HG03575 (cell line): Measurements from ENCODE around the gene LY9.
"Not testable (repeated sequence)": the region's sequence is repeated elsewhere in the genome, so short reads cannot be mapped to it uniquely, and the experiment has no call there.

Experiments used
- ATAC-seq: cut with Tn5 transposase; IDR thresholded peaks from one replicate; pipeline ENCODE4 v1.9.1; 2021; ENCODE audit not compliant: unreplicated experiment, insufficient number of reproducible peaks, low FRiP score; ENCODE audit errors: extremely low read depth

LY9 gene

DNA sequence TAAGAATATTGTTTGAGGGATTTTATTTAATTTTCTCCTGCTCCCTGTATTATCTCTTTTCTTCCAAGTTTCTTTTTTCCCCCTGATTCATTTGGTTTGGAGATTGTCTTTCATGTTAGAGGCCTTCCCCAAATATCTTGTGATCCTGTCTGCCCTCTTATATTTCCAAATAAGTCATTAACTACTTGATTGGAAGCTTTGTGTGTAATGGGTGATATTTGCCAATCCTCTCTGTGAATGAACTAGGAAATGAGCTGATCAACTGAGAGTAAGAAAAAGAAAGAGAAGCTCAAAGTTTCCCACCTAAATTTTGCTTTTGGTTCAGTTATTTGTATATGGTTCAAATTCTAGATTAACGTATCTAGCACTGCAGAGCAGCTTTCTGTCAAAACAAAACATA lies 23.6 kb upstream of the LY9 start:
- no peak for ATAC-seq

DNA sequence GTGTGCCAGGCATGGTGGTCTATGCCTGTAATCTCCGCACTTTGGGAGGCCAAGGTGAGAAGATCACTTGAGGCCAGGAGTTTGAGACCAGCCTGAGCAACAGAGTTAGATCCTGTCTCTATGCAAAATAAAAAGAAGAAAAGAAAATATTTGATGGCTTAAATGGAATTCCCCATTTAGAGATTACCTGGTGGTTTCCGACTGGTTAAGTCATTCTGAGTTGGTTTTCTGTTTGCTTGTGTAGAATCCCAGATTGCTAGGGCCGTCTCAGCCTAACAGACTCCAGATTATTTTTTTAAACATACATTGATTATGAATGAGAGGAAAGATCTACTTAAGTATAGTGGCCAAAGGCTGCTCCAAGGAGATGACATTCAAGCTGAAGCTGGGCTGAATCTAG lies 22.9 kb upstream of the LY9 start:
- ATAC-seq: no peak

DNA sequence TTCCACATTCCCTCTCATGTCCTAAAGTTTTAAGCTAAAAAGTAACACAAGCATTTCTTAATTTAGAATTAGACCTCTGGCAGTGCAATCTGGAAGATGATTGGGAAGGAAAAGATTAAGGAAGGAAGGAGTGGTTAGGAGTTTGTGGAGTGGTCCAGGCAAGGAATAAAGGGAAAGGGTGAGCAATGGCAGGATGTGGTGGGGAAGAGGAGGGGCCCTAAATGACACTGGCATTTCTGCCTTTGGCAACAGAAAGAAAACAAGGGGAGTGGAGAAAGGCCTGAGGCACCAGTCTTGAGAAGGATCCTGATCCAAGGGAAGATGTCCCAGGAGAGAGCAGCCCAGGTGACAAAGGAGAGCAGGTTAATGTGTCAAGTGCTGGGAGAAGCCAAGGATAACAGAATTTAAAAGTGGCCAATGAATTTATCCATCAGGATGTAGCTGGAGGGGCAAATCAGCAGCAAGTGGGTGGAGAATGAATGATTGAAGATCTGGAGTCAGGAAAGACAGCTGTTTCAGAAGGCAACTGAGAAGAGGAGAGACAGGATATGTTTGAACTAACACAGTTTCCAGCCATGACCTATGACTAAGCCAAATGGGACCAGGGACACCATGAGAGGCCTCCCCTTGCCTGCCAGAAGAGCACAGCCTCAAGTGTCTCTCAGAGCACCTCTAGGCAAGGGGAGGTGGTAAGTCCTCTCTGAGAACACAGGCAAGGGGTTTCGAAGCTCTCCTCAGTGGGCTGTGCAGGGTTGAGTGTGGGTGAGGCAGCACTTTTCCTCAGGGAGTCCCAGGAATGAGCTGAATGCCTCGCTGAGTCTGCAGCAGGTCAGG lies 20.9 kb upstream of the LY9 start:
- no peak for ATAC-seq

DNA sequence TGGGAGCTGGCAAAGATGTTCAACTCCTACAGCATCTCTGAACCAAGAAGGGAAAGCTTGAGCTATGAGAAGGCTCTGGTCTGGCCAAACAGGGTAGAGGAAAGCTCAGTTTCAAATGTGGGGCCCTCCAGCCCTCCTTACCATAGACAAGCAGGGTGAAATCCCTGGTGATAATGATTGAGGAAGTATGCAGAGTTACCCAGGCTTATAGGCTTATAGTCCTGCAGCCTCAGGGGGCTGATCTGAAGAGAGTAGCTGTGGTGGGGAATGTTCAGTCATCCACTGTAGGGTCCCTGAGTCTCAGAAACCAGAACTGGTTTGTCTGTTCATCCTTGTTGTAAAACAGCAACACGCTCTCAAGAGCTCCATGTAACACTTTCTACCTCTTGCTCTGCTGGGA lies 19.8 kb upstream of the LY9 start:
- no peak for ATAC-seq

DNA sequence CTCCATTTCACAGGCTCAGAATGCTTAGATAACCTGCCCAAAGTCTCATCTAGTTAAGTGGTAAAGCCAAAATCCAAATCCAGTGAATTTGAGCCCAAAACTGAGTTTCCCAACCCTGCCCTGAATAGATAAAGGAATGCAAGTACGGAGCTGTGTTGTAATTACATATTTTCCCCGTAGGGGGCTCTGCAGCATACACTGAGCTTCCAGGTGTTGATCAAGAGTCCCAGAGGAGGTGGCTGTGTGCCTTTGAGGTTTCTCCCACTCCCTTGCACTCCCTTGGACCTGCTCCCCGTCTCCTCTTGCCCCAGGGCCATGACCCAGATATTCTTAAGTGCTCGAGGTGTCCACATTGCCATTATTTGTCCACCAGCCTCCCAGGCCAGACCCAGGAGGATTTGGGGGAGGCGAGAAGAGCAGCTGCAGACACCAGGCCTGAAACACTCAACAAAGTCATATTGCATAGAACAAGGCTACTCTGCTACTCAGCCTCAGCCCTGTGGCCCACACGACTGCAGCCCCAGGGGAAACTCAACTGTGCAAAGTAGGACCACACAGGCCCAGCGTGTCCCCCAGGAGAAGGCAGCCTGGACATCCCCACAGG lies 18.4 kb upstream of the LY9 start:
- ATAC-seq: no peak

DNA sequence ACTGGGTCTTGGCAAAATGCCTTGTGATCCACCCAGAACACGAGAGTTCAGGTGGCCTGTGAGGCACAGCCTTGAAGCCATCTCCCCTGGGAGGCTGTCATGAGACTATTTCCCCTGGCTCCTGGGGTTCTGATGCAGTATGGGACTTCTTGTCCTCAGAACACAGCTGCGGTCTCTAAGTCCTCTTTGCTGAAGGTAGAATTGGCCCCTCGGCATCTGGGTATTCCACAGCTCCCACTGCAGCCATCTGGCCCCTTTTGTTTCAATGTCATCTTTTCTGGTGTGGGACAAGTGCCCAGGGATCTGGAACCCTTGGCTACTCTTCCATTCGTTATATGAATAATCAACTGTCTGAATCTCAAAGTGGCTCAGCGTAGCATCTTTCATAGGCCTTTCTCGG lies 17.0 kb upstream of the LY9 start:
- no peak for ATAC-seq

DNA sequence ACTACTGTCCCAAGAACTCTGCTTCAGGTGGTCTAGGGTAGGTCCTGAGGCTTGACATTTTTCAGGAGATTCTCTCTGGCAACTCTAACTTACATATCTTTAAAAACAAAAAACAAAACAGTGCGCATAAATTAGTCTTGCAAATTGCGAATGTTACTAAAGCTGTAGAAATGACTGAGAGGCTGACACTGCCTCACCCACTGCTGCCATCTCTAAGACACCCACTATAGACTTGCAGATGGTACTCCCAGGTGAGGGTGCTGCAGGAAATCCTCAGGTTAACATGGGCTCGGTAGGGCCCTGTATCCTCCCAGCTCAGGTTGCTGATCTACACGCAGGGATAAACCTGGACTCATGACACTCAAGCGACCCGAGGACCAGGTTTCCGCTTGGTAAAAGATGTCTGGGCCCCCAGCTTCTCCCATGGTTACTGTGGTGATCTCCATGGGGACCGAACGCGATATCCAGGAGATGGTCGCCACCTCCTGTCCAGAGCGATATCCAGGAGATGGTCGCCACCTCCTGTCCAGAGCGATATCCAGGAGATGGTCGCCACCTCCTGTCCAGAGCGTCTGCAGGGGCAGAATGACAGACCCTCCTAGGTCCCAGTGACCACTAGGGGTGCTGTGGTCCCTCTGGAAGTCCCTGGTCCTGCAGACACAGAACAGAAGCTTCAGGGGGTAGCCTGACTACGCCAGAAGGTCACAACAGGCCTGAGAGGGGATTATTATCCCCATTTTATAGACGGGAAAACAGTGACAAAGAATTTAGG lies 16.2 kb upstream of the LY9 start:
- no peak for ATAC-seq

DNA sequence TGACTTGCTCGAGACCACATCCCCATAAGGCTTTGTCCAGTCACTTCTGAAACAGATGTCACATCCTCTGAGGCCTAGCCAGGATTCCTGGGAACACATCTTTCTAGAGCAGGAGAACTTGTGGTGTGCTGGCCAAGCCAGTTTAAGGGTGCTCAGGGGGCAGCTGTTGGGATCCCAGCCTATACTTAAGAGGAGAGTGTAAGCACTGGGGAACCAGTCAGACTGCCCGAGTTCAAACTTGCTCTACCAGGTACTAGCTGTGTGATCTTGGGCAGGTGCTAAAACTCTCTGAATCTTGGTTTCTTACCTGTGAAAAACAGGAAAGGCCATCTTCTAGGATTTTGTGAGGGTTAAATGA lies 15.6 kb upstream of the LY9 start:
- no peak for ATAC-seq

DNA sequence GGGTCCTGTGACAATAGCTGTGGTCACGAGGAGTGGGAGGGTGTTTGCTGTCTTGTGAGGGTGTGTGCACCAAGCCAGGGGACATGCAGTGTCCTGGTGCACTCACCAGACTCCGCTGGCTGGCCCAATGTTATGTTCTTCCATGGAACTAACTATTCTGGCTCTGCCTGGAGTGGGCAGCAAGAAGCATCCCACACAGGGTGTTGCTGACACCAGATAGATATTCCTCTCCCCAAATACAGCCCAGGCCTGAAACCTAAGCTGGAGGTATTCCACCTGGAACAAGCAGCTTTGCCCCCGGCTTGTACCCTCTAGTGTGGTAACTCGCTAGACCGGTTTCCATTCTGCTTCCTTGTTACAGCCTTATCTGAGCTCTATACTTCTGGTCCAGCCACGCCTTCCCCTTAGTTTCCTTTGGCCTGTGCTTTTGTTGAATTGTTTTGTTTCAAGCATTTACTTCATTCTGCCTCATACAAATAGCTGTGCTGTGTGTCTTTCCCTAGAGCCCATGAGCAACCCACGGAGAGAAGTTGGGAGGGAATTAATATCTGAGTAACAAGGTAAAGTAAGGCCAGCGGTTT lies 14.7 kb upstream of the LY9 start:
- ATAC-seq: no peak

DNA sequence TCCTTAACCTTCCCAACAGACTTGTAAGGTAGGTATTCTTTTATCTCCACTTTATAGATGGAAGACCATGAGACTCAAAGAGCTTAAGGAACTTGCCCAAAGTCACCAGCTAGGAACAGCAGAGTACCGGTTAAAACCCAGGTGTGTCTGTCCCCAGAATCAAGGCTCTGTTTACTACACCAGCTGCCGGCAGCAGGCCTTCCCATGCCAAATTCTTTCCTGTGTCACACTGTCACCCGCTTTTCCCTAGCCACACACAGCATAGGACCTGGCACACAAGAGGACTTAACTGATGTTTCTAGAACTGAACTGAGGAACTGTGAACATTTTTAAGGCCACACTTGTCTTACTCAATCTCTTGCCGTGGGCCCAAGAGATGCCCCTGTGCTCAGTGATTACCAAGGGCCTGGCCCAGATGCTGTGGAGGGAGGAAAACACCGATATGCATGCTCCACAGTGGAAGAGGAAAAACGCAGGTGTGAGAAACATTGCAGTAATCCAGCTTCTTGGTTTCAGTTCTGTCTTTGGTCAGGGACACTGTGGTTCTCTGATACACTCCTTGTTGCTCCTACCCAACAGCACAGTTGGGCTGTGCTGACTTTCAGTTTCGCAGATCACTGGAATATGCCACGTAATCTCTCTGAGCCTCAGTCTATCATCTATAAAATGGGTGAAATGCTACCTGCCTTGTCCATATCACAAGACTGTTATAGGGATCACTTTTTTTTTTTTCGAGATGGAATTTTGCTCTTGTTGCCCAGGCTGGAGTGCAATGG lies 13.9 kb upstream of the LY9 start:
- ATAC-seq: peak; percentile 84

DNA sequence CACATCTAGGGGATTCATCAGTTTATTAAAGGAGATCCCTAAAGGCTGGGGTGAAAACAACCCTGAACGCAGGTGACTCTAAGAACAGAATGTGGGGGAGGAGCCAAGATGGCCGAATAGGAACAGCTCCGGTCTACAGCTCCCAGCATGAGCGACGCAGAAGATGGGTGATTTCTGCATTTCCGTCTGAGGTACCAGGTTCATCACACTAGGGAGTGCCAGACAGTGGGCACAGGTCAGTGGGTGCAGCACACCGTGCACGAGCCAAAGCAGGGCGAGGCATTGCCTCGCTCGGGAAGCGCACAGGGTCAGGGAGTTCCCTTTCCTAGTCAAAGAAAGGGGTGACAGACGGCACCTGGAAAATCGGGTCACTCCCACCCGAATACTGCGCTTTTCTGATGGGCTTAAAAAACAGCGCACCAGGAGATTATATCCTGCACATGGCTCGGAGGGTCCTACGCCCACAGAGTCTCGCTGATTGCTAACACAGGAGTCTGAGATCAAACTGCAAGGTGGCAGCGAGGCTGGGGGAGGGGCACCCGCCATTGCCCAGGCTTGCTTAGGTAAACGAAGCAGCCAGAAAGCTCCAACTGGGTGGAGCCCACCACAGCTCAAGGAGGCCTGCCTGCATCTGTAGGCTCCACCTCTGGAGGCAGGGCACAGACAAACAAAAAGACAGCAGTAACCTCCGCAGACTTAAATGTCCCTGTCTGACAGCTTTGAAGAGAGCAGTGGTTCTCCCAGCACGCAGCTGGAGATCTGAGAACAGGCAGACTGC lies 12.8 kb upstream of the LY9 start:
- ATAC-seq: not testable (repeated sequence)

DNA sequence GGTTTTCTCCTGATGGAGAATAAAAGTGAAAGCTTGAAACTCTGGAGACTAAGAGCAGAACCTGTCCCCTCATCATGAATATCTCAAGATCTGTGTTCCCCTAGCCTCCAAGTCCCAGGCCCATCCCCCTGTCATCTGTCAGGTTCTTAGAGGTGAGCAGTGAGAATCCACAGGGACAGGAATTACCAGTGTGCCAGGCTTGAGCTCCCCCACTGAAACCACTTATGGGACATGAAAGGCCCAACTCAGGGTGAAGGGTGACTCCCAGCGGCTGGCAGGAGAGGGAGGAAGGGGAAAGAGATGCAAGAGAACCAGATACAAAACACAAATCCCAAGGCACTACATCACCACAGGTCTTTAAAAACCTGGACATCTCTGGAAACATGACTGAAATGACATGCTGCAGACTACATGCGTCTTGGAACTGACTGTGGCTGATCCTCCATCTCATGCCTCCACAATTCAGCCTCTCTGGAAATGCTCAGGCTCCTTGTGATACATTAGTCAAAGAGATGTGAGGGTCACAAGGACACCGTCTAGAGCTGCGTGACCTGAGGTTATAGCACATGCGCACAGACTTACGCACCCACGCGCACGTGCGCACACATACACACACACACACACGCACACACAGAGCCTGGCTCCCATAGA lies 6.8 kb upstream of the LY9 start:
- ATAC-seq: no peak

DNA sequence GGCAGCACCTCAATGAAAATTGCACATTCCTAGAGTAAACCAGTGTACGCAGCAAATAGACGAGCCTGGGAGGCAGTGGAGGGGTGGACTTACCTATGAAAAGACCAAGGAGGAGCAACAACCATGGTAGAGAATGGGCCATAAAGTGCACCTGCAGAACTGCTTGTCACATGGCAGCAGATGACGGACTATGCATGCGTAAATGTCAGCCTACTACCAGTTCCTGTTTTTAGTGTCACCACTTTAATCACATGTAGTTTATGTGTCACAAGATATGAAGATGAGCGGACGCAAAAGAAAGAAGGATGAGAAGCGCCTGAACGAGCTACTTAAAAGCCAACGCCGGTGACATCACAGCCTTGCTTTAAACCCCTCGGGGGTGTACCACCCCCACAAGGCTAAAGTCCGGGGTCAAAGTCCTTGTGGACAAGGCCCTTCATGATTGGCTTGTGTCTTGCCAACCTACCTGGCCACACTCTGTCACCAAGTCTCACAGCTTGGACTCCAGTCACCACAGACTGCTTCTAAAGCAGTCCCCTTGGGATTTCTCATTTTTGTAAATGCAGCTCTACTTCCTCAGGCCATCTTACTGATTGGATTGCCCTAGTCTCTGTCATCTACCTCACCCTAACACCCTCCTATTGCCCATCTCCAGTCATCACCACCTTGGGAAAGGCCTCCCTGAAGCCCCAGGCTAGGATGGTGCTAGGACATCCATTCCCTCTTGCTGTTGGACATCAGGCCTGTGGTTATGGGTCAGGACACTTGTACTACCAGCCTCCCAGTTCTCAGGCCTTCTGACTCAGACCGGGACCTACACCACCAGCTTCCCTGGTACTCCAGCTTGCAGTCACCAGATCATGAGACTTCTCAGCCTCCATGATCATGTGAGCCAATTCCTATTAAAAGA lies 6.0 kb upstream of the LY9 start:
- peak; percentile 50 for ATAC-seq

DNA sequence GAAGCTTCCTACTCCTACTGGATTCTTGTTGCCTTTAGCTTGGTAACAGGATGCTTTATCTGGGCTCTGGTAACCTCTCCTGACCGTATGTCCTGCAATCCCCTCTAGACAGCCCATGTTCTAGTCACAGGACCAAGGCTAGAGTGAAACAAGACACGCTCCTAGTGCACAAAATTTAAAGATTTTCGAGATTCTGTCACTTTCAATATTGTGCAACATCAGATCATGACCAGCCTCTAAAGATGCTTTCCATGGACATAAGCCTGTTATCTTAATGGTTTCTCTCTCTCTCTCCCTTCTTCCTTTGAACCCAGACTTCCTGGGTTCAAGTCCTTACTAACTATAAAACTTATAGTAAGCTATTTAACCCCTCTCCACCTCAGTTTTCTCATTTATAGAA lies 1.6 kb upstream of the LY9 start:
- no peak for ATAC-seq

DNA sequence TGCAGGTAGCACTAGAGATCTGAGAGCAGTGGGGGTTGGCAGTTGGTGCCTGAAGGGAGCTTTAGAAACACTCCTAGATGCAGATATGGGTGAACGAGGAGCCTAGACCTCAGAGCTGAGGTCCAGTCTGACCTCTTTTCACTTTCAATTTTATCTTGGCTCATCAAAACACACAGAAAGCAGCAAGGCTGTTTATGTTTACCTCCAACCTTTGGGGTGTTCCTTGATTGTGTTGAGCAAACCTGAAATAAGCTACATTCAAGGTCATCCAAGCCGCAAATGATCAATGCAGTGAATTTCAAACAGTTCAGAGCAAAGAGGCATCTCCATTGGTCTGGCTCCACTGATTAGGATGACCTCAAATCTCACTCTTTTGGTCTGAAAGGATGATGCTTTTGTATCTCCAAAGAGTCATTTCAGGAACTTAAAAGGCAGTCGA lies 1.3 kb downstream of the LY9 start:
- no peak for ATAC-seq

DNA sequence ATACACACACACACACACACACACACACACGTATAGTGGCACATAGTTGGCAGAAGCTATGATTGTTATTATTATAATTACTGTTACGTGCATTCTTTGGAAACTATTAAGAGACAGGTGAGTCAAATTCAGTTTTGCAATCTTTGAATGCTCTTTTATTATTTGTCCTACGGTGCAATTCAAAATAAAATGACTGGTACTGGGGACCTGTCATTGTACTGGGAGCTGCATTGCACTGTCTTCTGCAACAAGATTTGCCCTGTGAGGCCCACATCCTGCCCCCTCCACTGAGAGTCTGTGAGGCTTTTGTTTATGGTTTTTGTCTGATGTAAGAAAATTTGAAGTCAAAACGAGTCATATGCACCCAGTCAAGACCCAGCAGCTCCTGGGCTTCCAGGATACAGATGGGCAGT lies 1.9 kb downstream of the LY9 start:
- no peak for ATAC-seq

DNA sequence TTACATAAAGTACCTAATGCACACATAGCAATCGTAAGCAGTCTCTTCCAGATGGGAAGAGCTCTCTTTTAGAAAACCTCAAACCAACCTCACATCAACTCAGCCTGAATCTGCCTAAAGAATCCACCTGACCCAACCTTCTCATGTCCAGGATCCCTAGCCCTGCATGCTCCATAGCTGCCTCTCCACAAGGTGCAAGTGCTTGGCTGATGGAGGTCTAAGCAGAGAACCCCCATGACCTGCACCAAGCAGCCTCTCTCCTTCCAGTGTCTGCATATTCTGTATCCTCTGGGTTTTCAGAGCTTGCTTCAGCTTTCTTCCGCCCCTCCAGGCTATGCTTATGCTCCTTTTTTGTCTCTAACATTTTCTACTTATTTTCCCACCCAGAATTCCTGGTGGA lies 2.5 kb downstream of the LY9 start:
- ATAC-seq: no peak
